ENCODE results near the gene M1AP. TPM values are rescaled to one million over a fixed set of nuclear protein-coding genes. Genes with fewer than 3 reads are reported as not detected.

Gene M1AP
- total RNA-seq, 1 experiment from 2014 or later = 7.6 TPM

DNA sequence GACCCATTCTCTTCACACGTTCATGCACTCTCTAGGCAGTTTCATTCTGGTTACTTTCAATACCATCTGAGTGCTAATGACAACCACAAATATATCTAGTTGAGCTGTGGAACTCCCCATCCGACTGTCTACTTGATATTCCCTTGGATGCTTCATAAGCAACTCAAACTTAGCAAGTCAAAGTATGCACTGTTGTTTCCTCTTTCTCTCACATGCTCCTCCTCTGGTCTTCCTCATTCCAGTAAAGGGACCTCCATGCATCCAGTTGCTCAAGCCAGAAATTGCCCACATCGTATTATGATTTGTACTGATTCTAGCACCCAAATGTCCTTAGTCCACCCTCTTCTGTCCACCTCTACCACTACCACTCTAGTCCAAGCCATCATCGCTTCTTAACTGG is 28.2 kb upstream of the M1AP start:
- no peak overlapping the region for H3T11ph ChIP-seq (ENCODE audit: low read length)
- H3K9me3 Mint-ChIP-seq = no peaks in the 10 kb centered on the region
- no peak overlapping the region for H4K91ac ChIP-seq (ENCODE audit: insufficient read length, low read depth, low read length)
- H3K9ac ChIP-seq (ENCODE audit: extremely low read depth, insufficient read length, low read length) = no peak overlapping the region
- WGBS (ENCODE audit: extremely low coverage, insufficient read length, low lambda C conversion rate) = no CpG with 5 or more reads among the region's 4 CpGs
- no peak overlapping the region for H2BK20ac ChIP-seq (ENCODE audit: low read depth, low read length, poor library complexity, severe bottlenecking)
- H4K20me1 ChIP-seq (ENCODE audit: control insufficient read depth, insufficient read depth, insufficient read length) = no peaks in the 10 kb centered on the region
- no peak overlapping the region for H2BK15ac ChIP-seq (ENCODE audit: low read depth, low read length)
- H2BK5ac ChIP-seq (ENCODE audit: insufficient read length, low read length) = no peak overlapping the region
- no peak overlapping the region for H3K56ac ChIP-seq (ENCODE audit: insufficient read length, low read depth, low read length)
- no peak overlapping the region for H2BK12ac ChIP-seq (ENCODE audit: insufficient read length, low read depth, low read length)
- H3K14ac ChIP-seq (ENCODE audit: insufficient read depth, low read length) = no peak overlapping the region
- no peaks in the 10 kb centered on the region for H3K4me1 Mint-ChIP-seq
- H4K8ac ChIP-seq (replicated peaks; ENCODE audit: insufficient read length, low read depth, low read length) = no peak overlapping the region
- no peak overlapping the region for H2BK120ac ChIP-seq (ENCODE audit: low read depth, low read length, poor library complexity, severe bottlenecking)
- H3K4me1 ChIP-seq (ENCODE audit: insufficient read depth, low read length) = no peaks in the 10 kb centered on the region
- H3K79me2 ChIP-seq (ENCODE audit: insufficient read depth, low read length) = no peaks in the 10 kb centered on the region; the same call in 1 of the 2 replicates
- DNase-seq = no peak
- H3K79me1 ChIP-seq (ENCODE audit: insufficient read depth, low read depth, low read length, poor library complexity, severe bottlenecking) = no peaks in the 10 kb centered on the region
- peaks cover 0 to 8% (median 0%) of the 10 kb centered on the region in 3 experiments; a peak in 3 of 7 replicates for H3K36me3 Mint-ChIP-seq (ENCODE audit: insufficient read depth in 1 of 3, low read depth in 3 of 3)
- H3K23ac ChIP-seq (ENCODE audit: insufficient read length, low read depth, low read length) = no peak overlapping the region
- no peak overlapping the region for H4K5ac ChIP-seq (ENCODE audit: insufficient read length, low read depth, low read length)
- H2AK5ac ChIP-seq (ENCODE audit: insufficient read length, low read length) = no peak overlapping the region
- H3K27ac ChIP-seq (ENCODE audit: insufficient read length, low read depth, low read length) = no peak overlapping the region
- no peaks in the 10 kb centered on the region for H3K27me3 Mint-ChIP-seq (ENCODE audit: low read depth)
- no peaks in the 10 kb centered on the region for H3K23me2 ChIP-seq (ENCODE audit: insufficient read length, low read depth, low read length, poor library complexity, severe bottlenecking)
- no peak overlapping the region for H3K27ac Mint-ChIP-seq
- H3K4me2 ChIP-seq (ENCODE audit: insufficient read depth, insufficient read length, low read length) = no peak overlapping the region
- no peak for TF ChIP-seq CTCF (conservative IDR thresholded peaks at IDR 0.05)
- no peaks in the 10 kb centered on the region for H3K9me3 ChIP-seq (ENCODE audit: control insufficient read depth, low read depth, low read length)
- H3K4me3 Mint-ChIP-seq = no peak overlapping the region
- H3K27me3 ChIP-seq (ENCODE audit: insufficient read depth, low read length) = no peaks in the 10 kb centered on the region
- no peak overlapping the region for H3K18ac ChIP-seq (ENCODE audit: insufficient read length, low read depth, low read length)
- H2AFZ ChIP-seq (ENCODE audit: low read length) = no peak overlapping the region
- no peak overlapping the region for H3K4ac ChIP-seq (ENCODE audit: low read depth, low read length)
